Urothelium cell line (cell line): ENCODE results near the gene FBXO42.
A peak's percentile ranks its signal among the peaks of the same experiment; 100 is the strongest.

Experiments
- DNase-seq: peaks from one replicate; pipeline ENCODE4 v3.0.0; 2011; ENCODE audit warnings: low spot score, mixed read lengths
- FAIRE-seq: peaks from 2 replicates; lab custom pipeline; 2011; peaks lifted over from hg19 to GRCh38; lab: Jason Lieb, UNC

FBXO42 gene

GRCh38 chr1:16206547-16207317 is 145.5 kb downstream of the FBXO42 start:
- DNase-seq = peak; percentile 98
- FAIRE-seq = peak; percentile 92

- FAIRE-seq (peak; percentile 5), DNase-seq (peak; percentile 25)
Measured at GRCh38 chr1:16205891-16206546, 146.3 kb downstream of the FBXO42 start.

GRCh38 chr1:16205334-16205671 is 147.0 kb downstream of the FBXO42 start:
- DNase-seq (no peak), FAIRE-seq (no peak)

GRCh38 chr1:16204634-16205333 is 147.5 kb downstream of the FBXO42 start:
- DNase-seq = no peak
- FAIRE-seq = no peak

- DNase-seq (no peak), FAIRE-seq (no peak)
Measured at GRCh38 chr1:16204216-16204615, 148.1 kb downstream of the FBXO42 start.

- no peak for FAIRE-seq
- no peak for DNase-seq
Measured at GRCh38 chr1:16203550-16203949, 148.7 kb downstream of the FBXO42 start.

GRCh38 chr1:16202281-16203210 is 149.7 kb downstream of the FBXO42 start:
- FAIRE-seq = no peak
- no peak for DNase-seq

- no peak for DNase-seq
- FAIRE-seq = no peak
Measured at GRCh38 chr1:16199700-16200099, 152.6 kb downstream of the FBXO42 start.

GRCh38 chr1:16199157-16199501 is 153.2 kb downstream of the FBXO42 start:
- FAIRE-seq = no peak
- DNase-seq = no peak

- no peak for FAIRE-seq
- no peak for DNase-seq
Measured at GRCh38 chr1:16198444-16199156, 153.7 kb downstream of the FBXO42 start.

- DNase-seq (no peak), FAIRE-seq (no peak)
Measured at GRCh38 chr1:16196874-16197273, 155.4 kb downstream of the FBXO42 start.
